GM19043 (cell line): ENCODE measurements around the gene MRPL24.

ENCODE experiments used
- ATAC-seq: cut with Tn5 transposase; IDR thresholded peaks from one replicate; pipeline ENCODE4 v1.9.1; 2021; ENCODE audit warnings: low read depth; ENCODE audit not compliant: unreplicated experiment

Gene MRPL24

DNA sequence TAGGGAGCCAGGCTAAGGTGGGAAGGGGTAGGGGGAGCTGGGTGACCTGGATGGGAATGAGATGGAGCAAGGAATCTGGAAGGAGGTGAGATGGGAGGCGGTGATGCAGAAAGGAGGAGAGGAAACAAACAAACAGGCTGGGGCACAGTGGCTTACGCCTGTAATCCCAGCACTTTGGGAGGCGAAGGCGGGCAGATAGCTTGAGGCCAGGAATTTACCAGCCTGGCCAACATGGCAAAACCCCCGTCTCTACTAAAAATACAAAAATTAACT is 46.3 kb downstream of the MRPL24 start:
- no peak for ATAC-seq

DNA sequence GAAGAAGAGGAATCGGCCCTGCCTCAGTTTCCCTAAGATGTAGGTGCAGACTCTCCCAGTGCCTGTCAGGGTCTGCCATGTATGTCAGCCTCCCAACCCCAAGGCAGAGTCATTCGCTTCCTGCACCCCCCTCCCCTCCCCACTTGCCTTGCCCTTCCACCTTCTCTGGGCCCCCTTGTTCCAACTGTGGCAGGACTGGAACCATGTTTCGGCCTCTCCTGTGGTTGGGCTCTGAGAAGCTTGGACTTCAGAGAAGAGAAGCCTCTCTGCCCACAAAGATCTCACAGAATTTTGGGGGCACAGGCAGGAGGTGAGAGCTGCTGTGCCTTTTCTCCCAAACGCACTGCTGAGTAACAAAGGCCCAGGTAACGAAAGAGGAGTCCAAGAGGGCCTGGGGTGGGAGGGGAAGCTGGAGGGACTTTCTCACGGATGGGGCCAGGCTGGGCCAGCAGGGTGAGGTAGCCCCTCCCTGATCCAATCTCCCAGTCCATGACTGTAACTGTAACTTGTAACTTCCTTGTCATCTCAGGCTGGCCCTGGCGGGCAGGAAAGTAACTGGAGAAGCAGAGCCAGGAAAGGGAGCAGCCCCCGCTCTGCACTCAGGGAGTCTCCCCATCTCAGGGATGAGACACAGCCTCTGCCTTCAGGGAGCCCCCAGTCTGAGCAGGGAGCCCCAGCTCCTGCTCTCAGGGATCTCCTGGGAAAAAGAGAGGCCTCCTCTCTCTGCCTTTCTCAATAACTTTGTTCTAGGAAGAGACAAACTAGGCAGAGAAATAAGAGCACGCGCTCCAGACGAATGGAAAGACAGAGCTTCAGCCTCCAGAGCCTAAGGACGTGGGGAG is 46.8 kb downstream of the MRPL24 start:
- no peak for ATAC-seq

DNA sequence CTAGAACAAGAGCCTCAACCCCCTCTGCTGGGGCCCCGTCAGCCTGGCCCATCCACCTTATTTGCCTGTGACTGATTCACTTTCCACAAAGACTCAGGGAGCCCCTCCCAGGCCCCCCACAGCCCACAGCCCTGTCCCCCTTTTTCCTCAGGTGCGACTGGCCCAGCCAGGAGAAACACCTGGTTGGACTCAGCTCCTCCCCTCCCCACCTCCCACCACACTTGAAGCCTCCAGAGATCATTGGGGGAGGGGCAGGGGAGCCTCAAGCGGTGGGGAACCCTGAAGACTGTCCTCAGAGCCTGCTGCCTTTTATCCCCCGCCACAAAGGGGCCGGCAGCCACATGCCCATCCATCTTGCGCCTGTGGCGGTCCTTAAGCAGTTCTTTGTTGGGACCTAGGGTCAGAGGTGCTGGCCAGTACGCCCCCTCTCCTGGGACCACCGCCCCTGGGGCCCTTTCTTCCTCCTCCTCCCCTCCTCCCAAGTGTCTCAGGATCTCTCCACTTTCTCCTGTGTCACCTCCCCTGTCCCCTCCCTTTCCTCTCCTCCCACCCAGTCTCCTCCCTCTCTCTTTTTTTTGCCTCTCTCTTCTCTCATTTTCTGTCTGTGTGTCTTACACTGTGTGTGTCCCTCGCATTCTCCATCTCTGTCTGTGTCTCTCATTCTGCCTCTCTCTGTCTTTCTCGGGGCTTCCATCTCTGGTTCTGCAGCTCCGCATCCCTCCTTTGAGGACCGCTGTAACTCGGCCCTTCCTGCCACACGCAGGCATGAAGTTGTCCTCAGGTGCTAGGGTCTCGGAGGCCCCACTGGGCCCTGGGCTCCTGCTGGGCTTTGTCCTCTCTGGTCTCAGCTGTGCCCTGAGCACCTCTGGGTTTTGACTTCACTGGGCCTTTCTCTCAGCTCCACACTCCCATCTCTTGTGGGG is 47.7 kb downstream of the MRPL24 start:
- ATAC-seq, result no peak

DNA sequence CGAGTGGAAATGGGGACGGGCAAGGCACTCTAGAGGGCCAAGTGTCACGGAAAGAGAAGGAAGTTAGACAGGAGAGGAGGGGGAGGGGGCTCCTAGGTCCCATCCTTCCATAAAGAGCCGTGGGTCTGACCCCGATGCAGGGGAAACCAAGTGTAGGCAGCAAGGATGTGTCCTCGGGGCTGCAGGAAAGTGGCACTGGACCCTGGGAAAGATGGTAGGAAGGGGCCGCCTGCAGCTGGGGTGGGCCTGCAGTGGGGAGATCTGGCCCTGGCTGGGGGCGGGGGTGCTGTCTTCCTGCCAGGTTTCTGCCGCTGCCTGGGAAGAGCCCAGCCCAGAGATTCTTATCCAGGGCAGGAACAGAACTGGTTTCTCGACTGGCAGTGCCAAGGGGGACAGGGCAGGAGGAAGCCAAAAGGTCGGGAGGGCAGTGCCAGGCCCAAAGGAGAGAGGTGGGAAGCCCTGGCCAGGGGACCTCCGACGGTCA is 48.4 kb downstream of the MRPL24 start:
- ATAC-seq, result no peak

DNA sequence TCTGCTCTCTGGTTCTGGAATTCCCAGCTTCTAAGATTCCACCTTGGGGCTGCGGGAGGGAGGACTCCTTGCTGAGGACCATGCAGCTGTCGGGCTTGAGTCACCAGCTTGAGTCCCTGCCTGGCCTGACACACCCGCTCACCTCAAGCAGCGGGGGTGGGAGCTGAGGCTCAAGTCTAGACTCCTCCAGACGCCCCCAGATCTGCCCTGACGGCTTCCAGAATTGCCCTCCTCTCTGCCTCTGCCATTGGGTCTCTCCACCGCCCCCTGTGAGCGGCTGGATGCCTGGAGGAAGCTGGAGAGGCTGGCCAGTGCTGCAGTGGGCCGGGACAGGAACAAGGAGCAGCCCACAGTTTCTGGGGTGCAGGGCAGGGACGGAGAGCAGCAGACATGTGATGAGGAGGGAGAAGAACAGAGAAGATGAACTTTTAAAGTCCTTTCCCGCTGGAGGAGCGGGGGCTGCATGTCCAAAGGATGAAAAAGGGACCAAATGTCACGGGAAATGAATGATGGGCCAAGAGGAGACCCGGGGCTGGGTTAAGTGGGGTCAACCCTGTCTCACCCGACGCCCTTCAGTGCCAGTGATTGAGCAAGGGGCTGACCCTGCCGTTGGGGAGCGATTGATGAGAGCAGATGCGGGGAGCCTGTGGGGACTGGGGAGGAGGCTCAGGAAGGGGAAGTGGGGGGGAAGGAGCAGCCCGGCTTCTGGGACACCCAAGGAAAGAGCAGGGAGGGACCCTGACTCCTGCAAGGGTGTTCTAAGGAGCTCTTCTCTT is 49.0 kb downstream of the MRPL24 start:
- no peak for ATAC-seq

DNA sequence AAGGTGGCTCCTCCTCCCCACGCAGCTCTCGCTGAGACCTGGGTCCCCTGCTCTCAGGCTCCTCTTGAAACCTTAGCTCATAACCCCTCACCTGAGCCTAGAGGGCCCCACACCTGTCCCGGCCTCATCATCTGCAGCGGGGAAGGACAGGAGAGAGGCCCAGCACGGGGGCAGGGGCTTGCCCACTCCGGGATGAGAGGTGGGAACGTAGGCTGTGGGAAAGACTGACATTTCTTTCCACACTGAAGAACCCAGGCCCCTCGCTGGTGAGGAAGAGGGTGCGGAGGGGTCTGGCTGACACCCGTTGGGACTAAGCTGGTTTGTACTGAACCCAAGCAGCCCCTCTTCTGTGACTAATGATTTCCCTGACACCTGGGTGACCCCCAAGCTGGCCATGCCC is 49.7 kb downstream of the MRPL24 start:
- ATAC-seq, result no peak

DNA sequence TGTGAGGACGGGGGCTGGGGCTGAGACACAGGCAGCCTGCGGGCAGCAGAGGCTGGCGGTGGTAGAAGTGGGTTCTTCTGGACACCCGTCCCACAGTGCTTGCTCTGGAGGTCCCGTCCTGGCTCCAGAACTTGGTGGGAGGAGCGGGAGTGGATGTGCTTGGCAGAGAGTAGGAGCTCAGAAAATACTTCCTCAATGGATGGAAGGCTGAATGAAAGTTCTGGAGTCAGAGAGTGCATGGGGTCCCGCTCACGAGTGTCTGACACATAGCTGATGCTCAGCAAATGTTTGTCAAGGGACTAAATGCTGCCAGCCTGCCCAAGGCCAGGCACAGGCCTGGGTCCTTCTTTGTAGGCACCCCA is 50.2 kb downstream of the MRPL24 start:
- ATAC-seq, result no peak

DNA sequence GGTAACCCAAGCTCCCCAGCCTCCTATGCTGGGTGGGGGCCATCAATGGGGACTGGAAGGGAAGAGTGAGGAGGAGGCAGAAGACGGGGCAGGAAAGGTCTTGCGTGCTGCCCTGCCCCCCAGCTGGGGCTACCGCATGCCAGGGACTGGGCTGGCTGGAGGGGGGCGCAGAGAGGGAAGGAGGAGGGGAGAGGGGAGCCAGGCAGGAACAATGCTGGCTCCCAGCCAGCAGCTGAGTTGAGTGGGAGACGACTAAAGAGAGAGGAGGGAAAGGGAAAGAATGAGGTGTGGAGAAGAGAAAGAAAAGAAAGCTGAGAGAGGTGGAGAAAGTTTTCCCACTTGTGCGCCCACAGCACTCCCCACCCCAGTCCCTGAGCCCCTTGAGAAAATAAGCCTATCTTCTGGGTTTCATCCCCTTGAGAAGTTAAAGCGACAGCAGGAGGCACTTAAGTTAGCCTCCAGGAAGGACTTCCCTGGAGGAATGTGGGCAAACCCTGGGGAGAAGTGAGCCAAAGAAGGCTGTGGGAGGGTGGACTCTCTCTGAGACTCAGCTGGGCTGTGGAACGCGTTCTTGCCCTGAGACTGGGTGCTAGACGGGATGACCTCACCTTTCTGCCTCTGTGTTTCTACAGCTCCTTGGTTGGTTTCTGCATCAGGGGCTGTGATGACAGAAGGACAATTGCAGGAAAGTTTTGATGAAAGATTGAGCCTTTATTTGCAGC is 50.8 kb downstream of the MRPL24 start:
- ATAC-seq, result no peak

DNA sequence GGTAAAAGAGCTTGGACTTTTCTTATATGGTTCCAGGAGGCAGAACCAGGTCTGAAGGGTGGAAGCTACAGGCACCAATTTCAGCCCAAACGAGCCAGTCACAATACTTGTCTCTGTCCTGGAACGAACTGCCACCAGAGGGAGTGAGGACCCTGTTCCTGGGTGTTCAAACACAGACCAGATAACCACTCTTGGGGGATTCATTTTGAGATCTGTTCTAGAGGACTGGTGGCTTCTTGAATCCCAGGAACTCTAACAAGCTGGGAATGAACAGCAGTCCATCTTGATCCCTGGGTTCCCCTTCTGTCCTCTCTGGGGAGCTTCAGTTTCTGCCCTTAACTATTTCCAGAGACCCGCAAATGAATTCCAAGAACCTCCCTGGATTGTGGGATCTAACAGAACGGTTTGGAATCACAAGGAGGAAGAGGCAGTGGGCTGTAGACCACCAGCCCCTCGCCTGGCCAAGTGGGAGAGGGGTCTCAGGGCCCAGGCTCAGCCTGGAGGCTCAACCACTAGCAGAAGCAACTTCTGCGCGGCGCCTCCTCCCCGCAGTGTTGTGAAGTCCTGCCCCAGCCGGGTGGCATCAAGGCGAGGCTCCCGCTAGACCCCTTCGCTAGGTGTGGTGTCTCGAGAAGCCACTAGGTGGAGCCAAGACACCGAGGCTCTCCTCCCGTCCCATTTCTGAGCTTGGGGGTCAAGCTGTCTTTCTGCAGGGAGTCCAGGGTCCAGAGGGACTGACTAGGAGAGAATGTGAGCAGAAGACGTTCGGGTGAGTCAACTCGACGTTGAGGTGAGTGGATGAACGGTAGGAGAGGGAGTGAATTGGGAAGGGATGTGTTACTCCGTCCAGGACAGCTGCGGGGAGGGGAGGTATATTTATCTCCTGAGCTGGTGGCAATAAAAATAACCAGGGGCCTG is 51.6 kb downstream of the MRPL24 start:
- ATAC-seq, result peak; percentile 72
